A549 (cell line): Measurements from ENCODE around the gene SNX25.

Source experiments
- HEYL ChIP-seq: fragments of 250-450 bp; sonication (Bioruptor Pico); IDR thresholded peaks from 2 replicates; pipeline ENCODE4 v1.8.0; 2021; ENCODE audit warnings: mild to moderate bottlenecking, moderate library complexity
- TF ChIP-seq, protein P1 (sequence below): fragments of >200 bp; sonication (Bioruptor Twin); formaldehyde crosslinking; IDR thresholded peaks from 3 replicates; pipeline ENCODE4 v1.5.1; 2016
- TF ChIP-seq, protein P2 (sequence below): IDR thresholded peaks from 2 replicates; pipeline ENCODE4 v1.6.1; 2012

DNA sequence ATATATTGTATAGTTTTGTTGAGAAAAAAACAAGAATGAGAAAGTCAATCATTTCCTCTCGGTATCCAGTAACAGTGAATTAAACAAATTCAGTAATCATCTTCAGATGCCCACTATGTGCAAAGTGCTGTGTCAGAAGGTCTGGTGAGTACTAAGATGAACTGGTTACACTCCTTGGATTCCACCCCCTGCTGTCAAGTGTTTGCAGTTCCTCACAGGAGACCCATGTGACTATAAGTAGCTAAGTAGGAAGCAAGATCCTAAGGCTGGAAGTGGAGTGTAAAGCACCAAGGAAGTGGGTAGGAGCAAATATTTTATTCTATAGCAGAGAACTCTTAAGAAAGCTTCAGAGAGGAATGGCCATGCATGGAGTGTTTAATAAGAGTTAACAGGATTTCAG lies 73.6 kb downstream of the SNX25 start:
- TF ChIP-seq, protein P1, sequence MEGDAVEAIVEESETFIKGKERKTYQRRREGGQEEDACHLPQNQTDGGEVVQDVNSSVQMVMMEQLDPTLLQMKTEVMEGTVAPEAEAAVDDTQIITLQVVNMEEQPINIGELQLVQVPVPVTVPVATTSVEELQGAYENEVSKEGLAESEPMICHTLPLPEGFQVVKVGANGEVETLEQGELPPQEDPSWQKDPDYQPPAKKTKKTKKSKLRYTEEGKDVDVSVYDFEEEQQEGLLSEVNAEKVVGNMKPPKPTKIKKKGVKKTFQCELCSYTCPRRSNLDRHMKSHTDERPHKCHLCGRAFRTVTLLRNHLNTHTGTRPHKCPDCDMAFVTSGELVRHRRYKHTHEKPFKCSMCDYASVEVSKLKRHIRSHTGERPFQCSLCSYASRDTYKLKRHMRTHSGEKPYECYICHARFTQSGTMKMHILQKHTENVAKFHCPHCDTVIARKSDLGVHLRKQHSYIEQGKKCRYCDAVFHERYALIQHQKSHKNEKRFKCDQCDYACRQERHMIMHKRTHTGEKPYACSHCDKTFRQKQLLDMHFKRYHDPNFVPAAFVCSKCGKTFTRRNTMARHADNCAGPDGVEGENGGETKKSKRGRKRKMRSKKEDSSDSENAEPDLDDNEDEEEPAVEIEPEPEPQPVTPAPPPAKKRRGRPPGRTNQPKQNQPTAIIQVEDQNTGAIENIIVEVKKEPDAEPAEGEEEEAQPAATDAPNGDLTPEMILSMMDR: no peak
- TF ChIP-seq, protein P2, sequence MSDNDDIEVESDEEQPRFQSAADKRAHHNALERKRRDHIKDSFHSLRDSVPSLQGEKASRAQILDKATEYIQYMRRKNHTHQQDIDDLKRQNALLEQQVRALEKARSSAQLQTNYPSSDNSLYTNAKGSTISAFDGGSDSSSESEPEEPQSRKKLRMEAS: no peak
- TF ChIP-seq HEYL (CRISPR knock-in tag): no peak
